Endothelial cell of umbilical vein (primary cell): ENCODE measurements around the gene DMAC1. TPM values are rescaled to one million over a fixed set of nuclear protein-coding genes. Genes with fewer than 3 reads are reported as not detected.

Experiments used
- Bru-seq: library from RNA; stranded (reverse); fragments of 400-500 nt; gene quantifications from one replicate; lab custom pipeline; 2021; lab: Mats Ljungman, UMichigan
- BruChase-seq, 2 experiments: library from RNA; stranded (reverse); fragments of 400-500 nt; gene quantifications; one replicate each; lab custom pipeline; 2021; lab: Mats Ljungman, UMichigan
- BruUV-seq: library from RNA; stranded (reverse); fragments of 400-500 nt; replicated peaks from 2 replicates; lab custom pipeline; 2021; lab: Mats Ljungman, UMichigan
- CTCF ChIA-PET: fragments of 300-600, 350-600 bp; sonication (Branson Sonifier 250); formaldehyde crosslinking; loops from one replicate; lab custom pipeline; 2021; ENCODE audit warnings: antibody characterized with exemption, inconsistent platforms; lab: Charles Lee
- POLR2A ChIA-PET: fragments of 300-600, 350-600 bp; sonication (Branson Sonifier 250); formaldehyde crosslinking; loops from one replicate; lab custom pipeline; 2021; ENCODE audit warnings: antibody characterized with exemption, inconsistent platforms; lab: Charles Lee
- DNase-seq: peaks from one replicate; pipeline ENCODE4 v3.0.0-alpha.2; 2011; ENCODE audit warnings: low read depth, low spot score
- FAIRE-seq: peaks from 2 replicates; lab custom pipeline; 2011; peaks lifted over from hg19 to GRCh38; lab: Jason Lieb, UNC
- H2AFZ ChIP-seq: 2 replicates; pipeline ENCODE4 v1.6.0; 2012; ENCODE audit warnings: low read depth, low read length, control low read depth, inconsistent platforms
- H3K27ac ChIP-seq: 2 replicates; pipeline ENCODE4 v1.5.1; 2011; ENCODE audit warnings: low read depth, mild to moderate bottlenecking, control low read depth, low read length, moderate library complexity; ENCODE audit not compliant: insufficient read depth
- H3K27me3 ChIP-seq, 2 experiments: 2 replicates each; pipeline versions ENCODE4 v1.6.0 to v1.6.1; 2011; ENCODE audit warnings: low read length in 2 of 2, mixed read lengths in 1 of 2; ENCODE audit not compliant: control insufficient read depth in 2 of 2, insufficient read depth in 2 of 2
- H3K36me3 ChIP-seq, 2 experiments: 2 replicates in 1 of 2; 3 replicates in 1 of 2; pipeline ENCODE4 v1.5.1; 2011; ENCODE audit warnings: low read length in 2 of 2, mild to moderate bottlenecking in 1 of 2, moderate library complexity in 1 of 2; ENCODE audit not compliant: control insufficient read depth in 2 of 2, insufficient read depth in 2 of 2; ENCODE audit errors: extremely low read depth in 1 of 2
- H3K4me1 ChIP-seq: 3 replicates; pipeline ENCODE4 v1.5.1; 2011; ENCODE audit warnings: mild to moderate bottlenecking, low read length; ENCODE audit not compliant: control insufficient read depth, insufficient read depth; ENCODE audit errors: extremely low read depth
- H3K4me2 ChIP-seq: 2 replicates; pipeline ENCODE4 v1.6.1; 2011; ENCODE audit warnings: low read length, control low read depth, mixed read lengths; ENCODE audit not compliant: insufficient read depth
- H3K4me3 ChIP-seq, 3 experiments: fragments of 200-600 bp in 1 of 3; sonication (generic), shearing (Covaris generic) in 1 of 3; replicated peaks in 1 of 3; 2 replicates each; pipeline ENCODE4 v1.5.1; 2011 to 2016; ENCODE audit warnings: control low read depth in 3 of 3, low read length in 3 of 3, mild to moderate bottlenecking in 2 of 3, inconsistent platforms in 1 of 3, low read depth in 1 of 3, moderate library complexity in 1 of 3; ENCODE audit not compliant: insufficient read depth in 1 of 3
- H3K79me2 ChIP-seq: 2 replicates; pipeline ENCODE4 v1.6.0; 2012; ENCODE audit warnings: low read length, inconsistent platforms; ENCODE audit not compliant: control insufficient read depth, insufficient read depth
- H3K9ac ChIP-seq: replicated peaks from 2 replicates; pipeline ENCODE3; 2011; ENCODE audit warnings: low read length, control low read depth; ENCODE audit not compliant: insufficient read depth; ENCODE audit errors: extremely low read depth
- H3K9me1 ChIP-seq: replicated peaks from 3 replicates; pipeline ENCODE4 v1.6.0; 2011; ENCODE audit warnings: mild to moderate bottlenecking, low read length; ENCODE audit not compliant: control insufficient read depth, insufficient read depth; ENCODE audit errors: extremely low read depth
- H3K9me3 ChIP-seq: replicated peaks from 2 replicates; pipeline ENCODE4 v1.5.1; 2012; ENCODE audit warnings: low read length, inconsistent platforms; ENCODE audit not compliant: control insufficient read depth, insufficient read depth
- H4K20me1 ChIP-seq: replicated peaks from 2 replicates; pipeline ENCODE3; 2011; ENCODE audit warnings: mild to moderate bottlenecking, low read length; ENCODE audit not compliant: control insufficient read depth, insufficient read depth; ENCODE audit errors: extremely low read depth
- EZH2 ChIP-seq: IDR thresholded peaks from 2 replicates; pipeline ENCODE4 v1.6.1; 2012; ENCODE audit warnings: borderline replicate concordance, low read depth, mild to moderate bottlenecking, moderate library complexity, low read length, inconsistent platforms; ENCODE audit not compliant: severe bottlenecking
- GATA2 ChIP-seq: IDR thresholded peaks from 2 replicates; pipeline ENCODE4 v1.7.0; 2011; ENCODE audit warnings: low read depth, mild to moderate bottlenecking, moderate library complexity, mixed read lengths, low read length; ENCODE audit not compliant: insufficient read length, insufficient read depth
- JUN ChIP-seq: IDR thresholded peaks from 2 replicates; pipeline ENCODE4 v1.6.1; 2011; ENCODE audit warnings: borderline replicate concordance, low read depth; ENCODE audit not compliant: insufficient read length, insufficient read depth
- MAX ChIP-seq: IDR thresholded peaks from 2 replicates; pipeline ENCODE4 v1.6.1; 2011; ENCODE audit not compliant: insufficient read depth, insufficient read length
- MYC ChIP-seq: IDR thresholded peaks from one replicate; pipeline ENCODE4 v1.6.1; 2011; ENCODE audit warnings: mild to moderate bottlenecking, low read depth, low read length
- POLR2A ChIP-seq: IDR thresholded peaks from 2 replicates; pipeline ENCODE4 v1.6.1; 2012; ENCODE audit warnings: low read depth, mild to moderate bottlenecking, control low read depth, low read length
- POLR2AphosphoS5 ChIP-seq: IDR thresholded peaks from 2 replicates; pipeline ENCODE4 v1.6.1; 2012; ENCODE audit warnings: low read depth, mild to moderate bottlenecking, control low read depth, low read length, moderate library complexity; ENCODE audit not compliant: insufficient read depth
- dilution Hi-C: fragments of 300-500 bp; cut with MboI; formaldehyde crosslinking; loops from one replicate; pipeline ENCODE4 v1.15.0; 2019; ENCODE audit warnings: low sequenced_read_pairs; ENCODE audit not compliant: extremely low pct_ligation_motif_present
- intact Hi-C: fragments of 100-400 bp; cut with micrococcal nuclease; formaldehyde crosslinking; loops from one replicate; pipeline ENCODE4 v1.10.0; 2022
- long read RNA-seq: library from polyadenylated mRNA; stranded (forward); transcript quantifications from one replicate; pipeline ENCODE4 v2.0.0, GENCODE V29; 2021
- polyA minus RNA-seq, 3 experiments: library from RNA; depleted of rRNA, polyadenylated mRNA; stranded (reverse); fragments of >200 nt; gene quantifications; 1 replicate in 1 of 3; 2 replicates in 2 of 3; pipeline ENCODE4 v1.2.3, GENCODE V29; 2011
- polyA plus RNA-seq, 4 experiments: library from polyadenylated mRNA; depleted of rRNA in 3 of 4; stranded (reverse) in 3 of 4; unstranded in 1 of 4; fragments of >200 nt; gene quantifications; 2 replicates each; pipeline versions ENCODE4 v1.2.1 to v1.2.3, GENCODE V29; 2011 to 2012; ENCODE audit warnings: missing spikeins in 1 of 4
- total RNA-seq: library from RNA; stranded (reverse); gene quantifications from 2 replicates; pipeline ENCODE4 v1.2.3, GENCODE V29; 2021
- TF ChIP-seq, protein P1 (sequence below), 2 donors: IDR thresholded peaks; 1 replicate in 1 of 2; 2 replicates in 1 of 2; pipeline ENCODE4 v1.5.1; 2011; ENCODE audit warnings: low read length in 2 of 2, mild to moderate bottlenecking in 2 of 2, moderate library complexity in 2 of 2, control low read depth in 1 of 2, inconsistent platforms in 1 of 2, low read depth in 1 of 2; ENCODE audit not compliant: insufficient read depth in 1 of 2; ENCODE audit errors: extremely low read depth in 1 of 2

The DMAC1 gene, protein sequence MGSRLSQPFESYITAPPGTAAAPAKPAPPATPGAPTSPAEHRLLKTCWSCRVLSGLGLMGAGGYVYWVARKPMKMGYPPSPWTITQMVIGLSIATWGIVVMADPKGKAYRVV
- total RNA-seq (44.0 and 49.6 TPM in 2 replicates), polyA plus RNA-seq (15.8 and 21.8 TPM in 2 replicates), polyA minus RNA-seq (7.8 and 8.4 TPM in 2 replicates), Bru-seq, nascent RNA (percentile 86 among the genes with signal in this experiment), BruChase-seq, experiment 1, labeled RNA remaining after a 6-hour chase (percentile 88 among the genes with signal in this experiment), BruChase-seq, experiment 2, labeled RNA remaining after a 2-hour chase (percentile 70 among the genes with signal in this experiment)
- polyA plus RNA-seq (2011; cell fraction: cytosol; rRNA removed): 13.8 and 19.6 TPM in 2 replicates
- 6.3 and 8.7 TPM in 2 replicates for polyA plus RNA-seq (2011; cell fraction: nucleus; rRNA removed)
- 65.2 and 73.6 TPM in 2 replicates for polyA plus RNA-seq (2012)
- polyA minus RNA-seq (2011; cell fraction: cytosol; rRNA and poly(A)+ RNA removed): 17.0 TPM
- polyA minus RNA-seq (2011; cell fraction: nucleus; rRNA and poly(A)+ RNA removed): 3.4 and 6.2 TPM in 2 replicates
- long read RNA-seq, transcript DMAC1-201 (2 exons, 2,755 nt): major isoform, 216 of 445 reads
- long read RNA-seq, partial matches to known transcripts: 0 of 445 reads
- long read RNA-seq, other reads (novel, unspliced or antisense): 229 of 445 reads

DNA sequence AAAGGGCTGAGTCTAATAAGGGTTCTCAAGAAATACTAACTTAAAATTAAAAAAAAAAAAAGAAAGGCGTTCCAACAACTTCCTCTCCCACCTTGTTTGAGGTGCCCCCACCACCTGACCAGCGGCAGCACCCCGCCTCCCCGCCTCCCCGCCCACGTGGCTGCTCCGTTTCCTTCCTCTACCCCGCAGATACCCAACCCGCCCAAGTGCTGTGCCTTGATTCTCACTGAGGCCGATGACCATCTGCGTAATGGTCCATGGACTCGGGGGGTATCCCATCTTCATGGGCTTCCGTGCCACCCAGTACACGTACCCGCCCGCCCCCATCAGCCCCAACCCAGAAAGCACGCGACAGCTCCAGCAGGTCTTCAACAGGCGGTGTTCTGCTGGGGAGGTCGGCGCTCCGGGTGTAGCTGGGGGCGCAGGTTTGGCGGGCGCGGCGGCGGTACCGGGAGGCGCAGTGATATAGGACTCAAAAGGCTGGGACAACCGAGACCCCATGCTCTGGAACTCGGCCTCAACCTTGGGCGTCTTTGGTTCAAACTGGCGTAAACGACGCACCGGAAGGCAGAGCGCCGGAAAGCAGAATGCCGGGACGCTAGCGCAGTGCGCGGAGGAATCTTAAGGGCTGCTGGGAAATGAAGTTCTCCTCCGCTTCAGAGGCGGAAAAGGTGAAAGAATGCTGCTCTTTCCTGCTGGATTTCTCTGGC is at the start of gene DMAC1:
DMAC1 (minus strand) TSS at position 545 of the 710 bp plus-strand sequence; CDS start at position 501, 44 bp downstream.
- TSS peak; percentile 85 for BruUV-seq
- peak; percentile 75 for FAIRE-seq

More for the DNA sequence above, at the start of gene DMAC1:
- dilution Hi-C loops: no loop called here
- Histone ChIP-seq H3K27me3 (no peaks in the 10 kb centered on the region), H3K27ac (peak within 1 kb of the TSS; percentile 60), H2AFZ (peak within 1 kb of the TSS; percentile 99), H3K4me3 (peak within 1 kb of the TSS; percentile 65 to 99 (median 84)), H4K20me1 (no peaks in the 10 kb centered on the region), H3K4me1 (peaks cover 6% of the 10 kb centered on the region), H3K9ac (peak within 1 kb of the TSS; percentile 86), H3K4me2 (peak within 1 kb of the TSS; percentile 98), H3K36me3 (peaks cover 0 to 6% of the 10 kb centered on the region in 2 experiments), H3K79me2 (peaks cover 12% of the 10 kb centered on the region), H3K9me3 (no peaks in the 10 kb centered on the region), H3K9me1 (no peaks in the 10 kb centered on the region)
- POLR2A ChIA-PET: no interaction called here
- peak; percentile 78 for DNase-seq
- TF ChIP-seq MYC (peak; percentile 62), JUN (no peak), POLR2AphosphoS5 (peak; percentile 83), GATA2 (no peak), POLR2A (peak; percentile 20), EZH2 (no peak), MAX (peak; percentile 68)
- TF ChIP-seq, protein P1, sequence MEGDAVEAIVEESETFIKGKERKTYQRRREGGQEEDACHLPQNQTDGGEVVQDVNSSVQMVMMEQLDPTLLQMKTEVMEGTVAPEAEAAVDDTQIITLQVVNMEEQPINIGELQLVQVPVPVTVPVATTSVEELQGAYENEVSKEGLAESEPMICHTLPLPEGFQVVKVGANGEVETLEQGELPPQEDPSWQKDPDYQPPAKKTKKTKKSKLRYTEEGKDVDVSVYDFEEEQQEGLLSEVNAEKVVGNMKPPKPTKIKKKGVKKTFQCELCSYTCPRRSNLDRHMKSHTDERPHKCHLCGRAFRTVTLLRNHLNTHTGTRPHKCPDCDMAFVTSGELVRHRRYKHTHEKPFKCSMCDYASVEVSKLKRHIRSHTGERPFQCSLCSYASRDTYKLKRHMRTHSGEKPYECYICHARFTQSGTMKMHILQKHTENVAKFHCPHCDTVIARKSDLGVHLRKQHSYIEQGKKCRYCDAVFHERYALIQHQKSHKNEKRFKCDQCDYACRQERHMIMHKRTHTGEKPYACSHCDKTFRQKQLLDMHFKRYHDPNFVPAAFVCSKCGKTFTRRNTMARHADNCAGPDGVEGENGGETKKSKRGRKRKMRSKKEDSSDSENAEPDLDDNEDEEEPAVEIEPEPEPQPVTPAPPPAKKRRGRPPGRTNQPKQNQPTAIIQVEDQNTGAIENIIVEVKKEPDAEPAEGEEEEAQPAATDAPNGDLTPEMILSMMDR (IDR thresholded peaks at IDR 0.05; ENCODE audit: extremely low read depth in 1 of 2, insufficient read depth in 1 of 2, low read depth in 1 of 2, low read length in 2 of 2): no peak
- intact Hi-C loops: loop anchor here (2.0 to 10.0 kb wide), 4 partner anchors 143 to 1055 kb away; no protein-coding TSS in a partner anchor
- CTCF ChIA-PET: no interaction called here
